Measurements from ENCODE around the gene SETX. TPM values are rescaled to one million over a fixed set of nuclear protein-coding genes. Genes with fewer than 3 reads are reported as not detected.

Gene SETX
- total and polyA plus RNA-seq, 2 of the 13 experiments (the other 11 are each of a cell fraction or from before 2014, with no cell fraction given): 13.2 to 39.0 TPM

GRCh38 chr9:132404228-132404881 lies 49.6 kb upstream of the SETX start:
- POLR2A ChIA-PET: no interaction called here
- Histone ChIP-seq H3K4me3 (replicated peaks in 1 of 3; ENCODE audit: insufficient read depth in 1 of 3, low read depth in 2 of 3, low read length in 3 of 3) (no peak overlapping the region), H3K4me1 (ENCODE audit: insufficient read depth, low read length) (peaks cover 20% of the 10 kb centered on the region), H4K20me1 (ENCODE audit: insufficient read depth, low read length) (no peaks in the 10 kb centered on the region), H3K9me3 (ENCODE audit: low read length) (no peaks in the 10 kb centered on the region), H3K4me2 (ENCODE audit: low read depth, low read length) (no peak overlapping the region), H2AFZ (ENCODE audit: low read length) (no peak overlapping the region), H3K27me3 (ENCODE audit: control insufficient read depth in 1 of 2, insufficient read depth in 2 of 2, low read length in 2 of 2) (peaks cover 0 to 9% of the 10 kb centered on the region in 2 experiments; a peak in 3 of 5 replicates), H3K27ac (ENCODE audit: extremely low read length, insufficient read depth, low read length) (no peak overlapping the region), H3K9ac (ENCODE audit: insufficient read depth, low read depth, low read length) (no peak overlapping the region), H3K79me2 (ENCODE audit: insufficient read depth, low read length) (peaks cover 11% of the 10 kb centered on the region), H3K36me3 (replicated peaks in 1 of 2; ENCODE audit: control insufficient read depth in 1 of 2, insufficient read depth in 2 of 2, low read length in 2 of 2) (peaks cover 8 to 23% of the 10 kb centered on the region in 2 experiments)
- intact Hi-C loops (cut with micrococcal nuclease; ENCODE audit: unreplicated experiment) (no loop called here), in situ Hi-C loops (cut with HindIII; ENCODE audit: extremely low pct_ligation_motif_present, low pct_unique_long_range_greater_than_20kb) (no loop called here)
- CTCF ChIA-PET (ENCODE audit: low intra/inter-chr PET ratio, low total read pairs): no interaction called here
- no TSS peak for BruUV-seq (replicated peaks)
- no peak for ATAC-seq
- no peak for TF ChIP-seq PHB2 (IDR thresholded peaks at IDR 0.05; ENCODE audit: partially characterized antibody)
- no peak for TF ChIP-seq ZNF30 (CRISPR knock-in tag; IDR thresholded peaks at IDR 0.05)
- no peak for TF ChIP-seq ZNF317 (CRISPR knock-in tag; IDR thresholded peaks at IDR 0.05)
- TF ChIP-seq MEIS2 (CRISPR knock-in tag; IDR thresholded peaks at IDR 0.05): no peak
- TF ChIP-seq CBFB (CRISPR knock-in tag; IDR thresholded peaks at IDR 0.05): no peak
- TF ChIP-seq ZBTB37 (CRISPR knock-in tag; IDR thresholded peaks at IDR 0.05): no peak
- TF ChIP-seq TEAD3 (CRISPR knock-in tag; optimal IDR thresholded peaks at IDR 0.05; ENCODE audit: borderline replicate concordance): no peak
- TF ChIP-seq DNMT3B (CRISPR knock-in tag; conservative IDR thresholded peaks at IDR 0.05): no peak
- no peak for TF ChIP-seq ZNF674 (CRISPR knock-in tag; IDR thresholded peaks at IDR 0.05; ENCODE audit: low read depth)
- TF ChIP-seq KLF13 (CRISPR knock-in tag; IDR thresholded peaks at IDR 0.05): no peak
- no peak for TF ChIP-seq HCFC1 (IDR thresholded peaks at IDR 0.05; ENCODE audit: low read depth, low read length)
- no peak for TF ChIP-seq ZNF83 (CRISPR knock-in tag; IDR thresholded peaks at IDR 0.05; ENCODE audit: borderline replicate concordance)
- no peak for TF ChIP-seq NR2F2 (IDR thresholded peaks at IDR 0.05; ENCODE audit: borderline replicate concordance, low read depth)
- no peak for TF ChIP-seq NFIB (CRISPR knock-in tag; IDR thresholded peaks at IDR 0.05; ENCODE audit: borderline replicate concordance)
- no peak for FAIRE-seq
- WGBS (ENCODE audit: low lambda C conversion rate): 93% methylated on average over 9 of the region's 9 CpGs
- no peak for DNase-seq (ENCODE audit: low spot score)
